ENCODE results near the gene LYPD5.
A peak's percentile ranks its signal among the peaks of the same experiment; 100 is the strongest.
"Not testable (repeated sequence)": the region's sequence is repeated elsewhere in the genome, so short reads cannot be mapped to it uniquely, and the experiment has no call there.

LYPD5 gene

DNA sequence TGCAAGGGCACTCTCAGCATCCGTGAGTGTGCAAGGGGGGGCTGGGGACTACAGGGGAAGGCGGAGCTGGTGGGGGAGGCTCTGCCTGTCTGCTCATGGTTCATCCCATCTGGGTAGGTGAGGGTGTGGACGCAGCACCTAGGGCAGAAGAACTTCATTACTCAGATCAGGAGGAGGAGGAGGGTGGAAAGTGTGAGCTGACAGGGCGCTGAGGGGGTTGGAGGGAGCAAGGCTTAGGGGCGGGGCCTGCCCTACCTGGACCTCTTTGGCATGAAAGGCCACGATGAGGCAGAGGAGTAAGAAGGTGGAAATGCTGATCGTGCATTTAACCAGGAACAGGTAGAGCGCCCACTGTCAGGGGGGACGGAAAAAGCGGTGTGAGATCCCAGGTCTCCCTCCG is 26.0 kb downstream of the LYPD5 start:
- no peak for DNase-seq

DNA sequence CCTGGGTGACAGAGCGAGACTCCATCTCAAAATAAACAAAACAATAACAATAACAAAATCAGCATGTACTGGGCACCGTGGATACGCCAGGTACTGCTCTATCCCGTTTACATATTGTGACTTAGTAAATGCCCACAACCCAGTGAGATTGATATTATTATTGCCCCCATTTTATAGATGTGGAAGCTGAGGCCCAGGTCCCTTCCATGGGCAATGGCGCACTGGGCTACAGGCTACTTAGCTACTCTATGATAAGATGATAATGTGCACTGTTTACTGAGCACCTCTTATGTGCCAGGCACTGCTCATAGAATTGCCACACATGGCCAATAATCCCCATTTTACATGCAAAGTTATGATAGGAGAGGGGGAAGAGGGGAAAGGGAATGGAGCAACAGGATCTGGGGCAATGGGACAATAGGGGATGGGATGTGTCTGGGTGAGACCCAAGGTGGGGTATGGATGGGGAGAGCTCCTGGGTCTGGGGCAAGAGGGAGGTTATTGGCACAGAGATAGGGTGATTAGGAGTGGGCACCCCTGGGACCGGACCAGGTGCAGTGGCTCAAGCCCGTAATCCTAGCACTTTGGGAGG is 26.9 kb downstream of the LYPD5 start:
- DNase-seq, result no peak

DNA sequence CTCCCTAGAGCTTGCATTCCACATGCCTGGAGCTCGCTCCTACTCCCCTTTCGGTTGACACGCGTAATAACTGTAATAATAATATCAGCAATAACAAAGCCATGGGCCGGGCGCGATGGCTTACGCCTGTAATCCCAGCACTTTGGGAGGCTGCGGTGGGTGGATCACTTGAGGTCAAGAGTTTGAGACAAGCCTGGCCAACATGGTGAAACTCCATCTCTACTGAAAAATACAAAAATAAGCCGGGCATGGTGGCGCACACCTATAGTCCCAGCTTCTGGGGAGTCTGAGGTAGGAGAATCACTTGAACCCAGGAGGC is 27.3 kb downstream of the LYPD5 start:
- not testable (repeated sequence) for DNase-seq

DNA sequence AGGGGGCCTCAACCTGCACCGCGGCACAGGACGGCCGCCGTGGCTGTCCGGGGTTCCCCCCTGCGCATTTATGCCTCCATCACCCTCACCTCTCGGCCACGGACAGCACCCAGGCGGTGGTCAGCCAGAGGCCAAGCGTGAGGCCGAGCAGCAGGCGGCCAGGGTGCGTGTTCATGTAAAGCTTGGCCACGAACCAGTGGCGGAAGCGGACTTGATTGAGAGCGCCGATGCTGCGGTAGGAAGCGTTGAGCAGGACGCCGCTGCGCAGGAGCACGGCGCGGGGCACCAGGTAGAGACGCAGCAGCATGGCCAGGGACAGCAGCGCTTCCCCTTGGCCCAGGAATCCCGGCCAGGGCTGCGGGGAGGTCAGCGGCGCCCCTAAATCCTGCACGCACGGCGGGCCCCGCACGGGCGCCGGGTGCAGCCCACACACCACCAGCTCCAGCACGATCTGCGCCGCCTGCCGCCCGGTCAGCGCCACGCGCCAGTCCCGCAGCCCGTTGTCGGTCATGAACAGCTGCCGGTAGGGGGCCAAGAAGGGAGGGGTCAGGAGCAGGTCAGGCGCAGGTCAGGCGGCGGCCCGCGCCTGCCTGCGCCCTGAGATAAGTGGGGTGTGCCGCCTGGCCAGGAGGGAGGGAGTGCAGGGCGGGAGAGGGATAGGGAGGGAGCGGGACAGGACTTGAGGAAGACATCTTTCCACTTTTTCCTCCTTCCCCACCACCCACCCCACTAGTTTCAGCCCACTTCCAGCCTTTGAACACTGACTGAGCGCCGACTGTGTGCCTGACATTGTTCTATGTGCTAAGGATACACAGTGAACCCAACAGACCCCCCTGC is 27.9 kb downstream of the LYPD5 start:
- DNase-seq, result peak; percentile 70

DNA sequence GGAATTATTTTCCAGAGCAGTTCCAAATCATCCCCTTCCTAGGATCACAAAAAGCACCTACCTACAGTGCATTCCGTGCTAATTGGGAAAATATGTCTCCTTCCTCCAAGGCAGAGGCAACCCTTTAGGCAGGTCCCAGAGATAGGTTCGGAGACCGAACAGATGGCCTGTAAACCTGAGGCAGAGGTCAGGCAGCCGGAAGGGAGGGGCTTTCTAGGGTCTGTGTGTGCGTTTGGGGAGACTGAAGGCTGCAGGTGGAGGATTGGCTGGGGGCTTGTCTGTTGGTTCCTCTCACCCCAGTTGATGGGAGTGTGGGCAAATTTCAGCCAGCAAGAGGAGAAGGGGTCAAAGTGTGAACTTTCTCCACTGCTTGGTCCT is 28.5 kb downstream of the LYPD5 start:
- no peak for DNase-seq

DNA sequence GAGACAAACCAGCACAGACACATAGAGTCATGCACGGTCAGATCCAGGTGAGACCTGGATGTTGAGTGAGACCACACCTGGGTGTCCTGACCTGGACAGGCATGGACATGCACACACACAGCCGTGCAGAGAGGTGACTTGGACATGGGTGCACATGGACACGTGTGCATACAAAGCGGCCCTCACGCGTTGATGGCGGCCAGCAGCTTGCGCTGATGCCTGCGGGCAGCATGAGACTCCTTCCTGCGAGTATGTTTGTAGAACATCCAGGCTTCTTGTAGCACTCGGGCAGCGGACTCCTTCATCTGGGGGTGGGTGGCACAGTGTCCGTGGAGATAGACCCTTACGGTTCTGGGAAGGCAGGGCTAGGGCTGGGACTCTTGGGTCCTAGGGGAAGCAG is 33.0 kb downstream of the LYPD5 start:
- DNase-seq, result no peak

DNA sequence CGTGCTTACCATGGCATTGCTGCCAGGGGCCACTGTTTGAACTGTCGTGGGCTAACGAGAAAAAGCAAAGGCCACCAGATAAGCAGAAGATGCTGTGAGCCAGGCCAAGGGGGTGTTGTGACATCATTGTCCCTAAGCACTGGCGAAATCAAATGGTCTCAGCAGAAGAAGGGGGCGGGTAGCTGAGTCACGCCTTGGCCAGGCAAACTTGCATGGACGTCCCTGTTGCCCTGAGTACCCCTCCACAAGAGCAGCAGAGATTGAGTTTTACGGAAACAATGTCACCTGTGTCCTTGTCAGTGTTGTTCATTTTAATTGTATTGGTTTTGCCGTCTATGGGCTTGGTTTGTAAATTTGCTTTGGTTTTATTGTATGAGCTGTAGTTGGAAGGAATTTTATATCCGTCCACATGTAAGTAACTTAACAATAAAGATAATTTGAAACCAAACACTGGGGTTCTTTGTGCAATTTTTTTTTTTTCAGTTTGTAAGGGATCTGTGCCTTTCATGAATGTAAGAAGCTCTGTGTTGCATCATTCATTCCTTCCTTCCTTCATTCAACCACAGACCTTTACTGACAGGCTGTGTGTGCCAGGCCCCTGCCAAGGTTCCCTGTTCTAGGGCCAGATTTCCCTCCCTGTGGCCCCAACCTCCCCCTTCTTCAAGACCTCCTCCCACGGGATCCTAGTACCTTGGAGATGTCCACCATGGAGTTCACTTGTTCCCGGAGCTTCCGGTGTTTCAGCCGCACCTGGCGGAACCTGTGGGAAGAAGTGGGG is 33.8 kb downstream of the LYPD5 start:
- DNase-seq, result no peak

DNA sequence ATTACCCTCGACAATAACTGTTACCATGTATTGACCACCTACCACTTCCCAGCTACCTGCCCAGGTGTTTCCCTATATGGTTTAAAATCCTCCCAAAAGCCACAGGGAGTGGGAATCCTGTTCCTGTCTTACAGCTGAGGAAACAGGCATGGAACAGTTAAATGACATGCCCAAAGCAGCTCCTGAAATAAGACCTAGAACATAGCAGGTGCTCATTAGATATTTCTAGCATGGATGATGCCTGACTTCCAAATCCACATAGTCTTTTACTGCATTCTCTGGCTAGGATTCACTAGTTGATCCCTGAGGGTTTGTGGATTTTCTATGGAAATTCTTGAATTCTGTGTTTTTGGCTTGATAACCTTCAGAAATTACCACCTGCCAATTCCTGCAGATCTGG is 34.4 kb downstream of the LYPD5 start:
- DNase-seq, result no peak

DNA sequence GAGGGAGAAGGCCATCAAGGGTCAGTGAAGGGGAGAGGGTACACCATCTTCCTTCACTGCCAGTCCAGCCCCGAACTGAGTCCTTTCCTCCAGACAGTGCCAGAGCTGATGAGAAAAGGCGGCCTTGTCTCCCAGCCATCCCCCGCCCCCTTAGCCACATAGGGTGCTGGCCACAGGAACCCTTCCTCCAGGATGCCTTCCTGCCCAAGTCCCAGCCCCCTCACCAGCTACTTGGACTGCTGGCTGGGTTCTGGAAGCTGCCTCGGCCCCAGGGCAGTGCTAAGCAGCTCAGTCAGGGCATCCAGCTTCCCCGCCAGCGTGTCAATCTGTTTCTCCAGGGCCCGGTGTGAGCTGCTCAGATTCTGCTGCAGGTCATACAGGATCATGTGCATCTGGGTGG is 34.9 kb downstream of the LYPD5 start:
- no peak for DNase-seq

DNA sequence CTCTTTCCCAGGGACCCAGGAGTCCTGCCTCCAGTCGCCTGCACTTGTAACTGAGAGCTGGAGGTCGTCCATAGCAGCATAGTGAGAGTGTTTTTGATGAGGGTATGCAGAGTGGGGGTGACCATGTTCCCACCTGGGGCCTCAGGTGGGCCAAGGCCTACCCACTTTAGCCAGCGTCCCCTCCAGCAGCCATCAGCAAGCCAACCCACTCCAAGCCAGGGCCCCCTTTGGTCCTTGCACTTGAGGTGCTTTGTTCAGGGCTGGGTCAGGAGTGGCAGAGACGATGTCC is 35.5 kb downstream of the LYPD5 start:
- DNase-seq, result no peak

DNA sequence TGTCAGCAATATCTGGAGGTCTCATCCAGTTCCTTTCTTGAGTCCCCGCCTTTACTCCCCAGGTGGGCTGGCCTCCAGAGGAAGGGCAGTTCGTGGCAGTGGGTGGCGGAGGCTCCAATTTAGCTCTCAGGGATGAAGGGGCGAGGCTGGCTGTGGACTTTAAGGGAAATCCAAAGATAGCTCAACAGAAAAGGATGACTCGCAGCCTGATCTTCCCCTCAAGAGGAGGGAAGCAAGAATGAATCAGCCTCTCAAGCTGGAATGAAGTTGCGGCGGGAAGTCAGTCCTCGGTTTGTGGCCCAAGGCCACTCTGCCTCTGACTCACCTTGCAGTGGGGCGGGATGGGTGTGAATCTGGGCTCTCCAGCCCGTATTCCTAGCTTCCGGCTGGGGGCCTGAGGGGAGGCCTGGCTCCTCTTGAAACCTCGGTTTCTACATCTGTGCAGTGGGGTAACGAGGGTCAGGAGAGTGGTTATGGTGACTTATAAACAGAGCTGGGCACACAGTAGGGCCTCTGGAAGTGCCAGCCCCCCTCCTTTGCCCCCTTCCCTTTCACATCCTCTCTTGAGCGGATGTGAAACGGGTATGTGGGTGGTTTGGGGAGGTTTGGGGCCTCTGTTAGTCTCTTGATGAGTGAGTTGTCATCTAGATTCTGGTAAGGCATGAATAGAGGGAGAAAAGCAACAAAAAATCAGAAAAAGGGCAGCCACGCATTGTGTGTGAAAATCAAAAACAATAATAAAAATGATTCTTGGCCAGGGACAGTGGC is 37.0 kb downstream of the LYPD5 start:
- peak; percentile 99 for DNase-seq

DNA sequence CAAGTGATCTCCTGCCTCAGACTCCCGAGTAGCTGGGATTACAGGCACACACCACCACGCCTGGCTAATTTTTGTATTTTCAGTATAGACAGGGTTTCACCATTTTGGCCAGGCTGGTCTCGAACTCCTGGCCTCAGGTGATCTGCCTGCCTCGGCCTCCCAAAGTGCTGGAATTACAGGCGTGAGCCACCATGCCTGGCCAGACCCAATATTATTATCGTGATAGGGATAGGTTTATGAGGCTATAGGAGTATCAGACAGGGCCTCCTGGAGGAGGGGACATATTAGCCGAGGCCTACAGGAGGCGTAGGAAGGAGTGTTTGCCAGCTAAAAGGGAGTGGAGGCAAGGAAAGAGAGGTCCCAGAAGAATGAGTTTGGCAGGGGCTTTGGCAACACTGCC is 37.6 kb downstream of the LYPD5 start:
- DNase-seq, result not testable (repeated sequence)

DNA sequence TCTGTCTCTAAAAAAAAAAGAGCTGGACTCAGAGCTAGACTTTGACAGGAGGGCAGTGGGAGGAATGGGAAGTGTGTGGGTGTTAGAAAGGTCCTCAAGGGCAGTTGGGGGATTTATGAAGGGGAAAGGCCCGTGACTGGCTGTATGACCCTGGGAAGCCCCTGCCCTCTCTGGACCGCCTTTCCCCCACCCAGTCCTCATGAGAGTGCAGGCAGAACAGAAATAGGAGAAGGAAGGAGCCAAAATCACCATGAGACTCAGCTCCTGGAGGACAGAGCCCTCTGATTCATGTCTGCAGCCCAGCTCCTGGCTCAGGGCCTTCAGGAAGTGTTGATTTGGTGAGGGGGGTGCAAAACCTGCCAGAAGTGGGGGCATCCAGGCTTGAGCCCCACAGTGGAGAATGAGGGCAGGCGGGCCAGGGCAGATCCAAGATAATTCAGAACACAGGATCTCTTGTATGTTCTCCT is 38.7 kb downstream of the LYPD5 start:
- peak; percentile 32 for DNase-seq

DNA sequence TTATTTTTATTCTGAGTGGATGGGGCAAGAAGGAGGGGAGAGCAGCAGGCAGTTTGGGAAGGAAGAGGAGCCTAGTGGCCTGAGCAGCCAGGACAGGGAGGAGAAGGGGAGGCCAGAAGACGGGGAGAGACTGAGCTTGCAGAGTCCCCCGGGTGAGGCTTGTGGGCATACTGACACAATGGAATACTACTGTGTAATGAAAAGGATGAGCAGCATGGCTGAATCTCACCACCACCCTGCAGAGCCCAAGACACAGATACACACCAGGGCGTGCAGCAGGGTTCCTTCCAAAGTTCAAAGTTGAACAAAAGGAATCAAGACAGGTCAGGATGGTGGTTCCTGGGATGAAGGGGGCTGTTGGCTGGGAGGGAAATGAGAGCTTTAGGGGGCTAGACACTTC is 39.4 kb downstream of the LYPD5 start:
- no peak for DNase-seq

DNA sequence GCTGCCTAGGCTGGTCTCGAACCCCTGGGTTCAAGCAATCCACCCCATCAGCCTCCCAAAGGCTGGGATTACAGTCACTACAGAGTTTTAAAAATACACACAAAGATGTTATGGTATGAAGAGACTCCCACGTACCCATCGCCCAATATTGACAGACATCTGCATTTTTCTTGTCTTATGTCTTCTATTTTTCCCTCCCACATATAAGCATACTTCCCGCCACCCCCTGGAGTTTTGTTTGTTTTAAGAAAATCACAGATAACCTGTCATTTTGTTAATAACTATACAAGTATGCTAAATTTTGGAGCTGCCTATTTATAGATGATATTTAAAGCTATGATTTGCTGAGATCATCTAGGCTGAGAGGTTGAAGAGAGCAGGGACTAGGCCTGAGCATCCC is 41.3 kb downstream of the LYPD5 start:
- no peak for DNase-seq

DNA sequence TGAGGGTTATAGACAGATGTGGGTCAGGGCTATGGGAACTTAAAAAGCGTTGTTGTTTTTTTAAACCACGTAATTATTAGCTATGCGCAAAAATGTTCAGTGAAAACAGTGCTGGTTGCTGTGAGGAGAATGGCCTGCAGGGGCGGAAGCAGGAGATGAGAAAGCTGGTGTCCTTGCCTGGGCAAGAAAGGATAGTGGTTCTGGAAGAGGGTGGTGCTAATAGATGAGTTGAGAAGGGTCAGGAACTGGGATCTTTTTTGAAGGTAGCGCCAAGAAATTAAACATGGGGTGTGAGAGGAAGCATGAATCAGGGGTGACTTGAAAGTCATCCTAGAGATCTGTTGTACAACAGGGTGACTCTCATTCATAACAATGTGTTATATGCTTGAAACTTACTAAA is 42.7 kb downstream of the LYPD5 start:
- DNase-seq, result peak; percentile 94

DNA sequence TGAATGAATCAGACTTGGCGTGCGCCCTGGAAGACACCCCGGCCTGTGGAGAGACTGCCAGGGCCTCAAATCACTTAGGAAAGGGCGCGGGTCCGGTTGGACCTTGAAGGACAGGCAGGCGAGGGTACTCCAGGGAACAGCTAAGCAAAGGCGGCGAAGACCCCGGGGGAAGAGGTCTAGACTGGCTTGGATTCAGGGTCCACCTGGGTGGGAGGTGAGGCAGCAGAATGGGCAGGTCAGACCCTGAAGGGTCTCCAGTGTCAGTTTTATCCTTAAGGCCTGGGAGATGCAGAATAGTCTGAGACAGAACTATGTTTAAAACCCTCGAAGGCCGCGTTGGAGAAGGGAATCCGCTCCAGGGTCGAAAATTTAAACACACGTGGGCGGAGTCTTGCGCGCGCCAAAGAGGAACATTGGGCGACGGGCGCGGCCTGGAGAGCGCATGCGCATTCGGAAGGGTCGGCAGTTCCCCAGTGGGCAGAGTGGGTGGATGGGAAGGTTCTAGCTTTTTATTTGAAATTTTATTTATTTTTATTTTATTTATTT is 46.9 kb downstream of the LYPD5 start:
- peak; percentile 26 for DNase-seq

DNA sequence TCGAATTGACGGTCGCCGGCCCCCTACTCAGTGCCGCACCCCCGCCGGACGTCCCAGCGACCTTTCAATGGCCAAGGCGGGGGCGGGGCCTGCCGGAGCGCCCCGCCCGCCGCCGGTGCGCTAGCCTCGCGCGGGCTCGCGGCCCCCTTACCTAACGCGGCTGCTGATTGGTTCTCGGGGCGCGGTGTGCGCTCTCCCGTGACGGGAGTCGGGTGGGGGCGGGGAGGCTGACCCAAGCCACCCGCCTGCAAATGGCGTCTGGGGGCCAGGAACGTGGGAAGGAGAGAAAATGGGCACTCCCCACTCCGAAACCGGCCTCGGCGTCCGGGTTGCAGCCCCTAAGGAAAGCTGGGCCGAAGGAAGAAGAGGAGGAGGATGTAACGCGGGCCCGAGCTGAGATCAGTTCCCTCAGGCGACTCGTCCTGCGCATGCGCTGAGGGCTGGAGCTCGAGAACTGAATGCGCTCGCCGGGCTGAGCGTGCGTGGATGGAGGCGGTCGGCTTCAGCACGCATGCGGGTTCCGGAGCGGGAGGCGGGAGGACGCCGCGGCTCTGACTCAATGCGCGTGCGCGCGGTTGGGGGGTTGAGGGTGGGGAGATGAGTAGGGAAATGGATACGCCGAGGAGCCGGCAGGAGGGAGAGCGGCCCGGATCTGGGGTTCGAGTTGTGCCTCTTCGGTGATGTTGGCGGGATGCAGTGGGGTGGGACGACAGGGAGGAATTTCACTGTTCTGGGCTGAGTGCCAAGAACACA is 47.6 kb downstream of the LYPD5 start, which contains the start of gene SMG9:
SMG9 (minus strand) TSS at position 460 of the 753 bp plus-strand sequence. CDS start 4,221 bp downstream, outside the sequence.
- peak; percentile 95 for DNase-seq

DNA sequence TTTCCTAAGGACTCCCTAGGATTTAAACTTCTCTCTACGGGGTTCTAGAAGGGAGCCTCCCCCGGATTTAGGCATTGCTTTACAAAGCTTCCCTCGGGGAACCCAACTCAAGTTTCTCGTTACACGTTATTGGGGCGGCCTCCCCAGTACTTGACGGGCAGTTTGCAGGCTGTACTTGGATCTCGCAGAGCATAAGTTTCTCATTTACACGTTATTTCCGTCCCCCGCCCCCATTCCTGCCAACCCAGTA is 48.1 kb downstream of the LYPD5 start:
- no peak for DNase-seq

DNA sequence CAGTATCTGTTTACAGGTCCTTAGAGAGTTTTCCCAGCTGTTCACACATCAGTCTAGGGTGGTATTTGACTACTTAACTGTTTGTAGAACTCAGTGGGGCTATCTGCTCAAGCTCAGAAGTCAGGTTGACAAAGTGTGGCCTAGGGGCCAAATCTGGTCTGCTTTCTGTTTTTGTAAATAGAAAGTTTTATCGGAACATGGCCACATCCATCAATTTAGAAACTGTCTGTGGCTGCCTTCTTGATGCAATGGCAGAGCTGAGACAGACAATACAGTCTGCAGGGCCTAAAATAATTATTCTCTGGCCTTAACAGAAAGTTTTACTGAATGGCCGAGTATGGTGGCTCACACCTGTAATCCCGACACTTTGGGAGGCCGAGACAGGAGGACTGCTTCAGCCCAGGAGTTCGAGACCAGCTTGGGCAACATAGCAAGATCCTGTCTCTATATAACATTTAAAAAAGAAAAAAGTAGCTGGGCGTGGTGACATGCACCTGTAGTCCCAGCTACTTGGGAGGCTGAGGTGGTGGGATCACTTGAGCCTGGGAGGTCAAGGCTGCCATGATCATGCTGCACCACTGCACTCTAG is 49.9 kb downstream of the LYPD5 start:
- DNase-seq, result no peak

DNA sequence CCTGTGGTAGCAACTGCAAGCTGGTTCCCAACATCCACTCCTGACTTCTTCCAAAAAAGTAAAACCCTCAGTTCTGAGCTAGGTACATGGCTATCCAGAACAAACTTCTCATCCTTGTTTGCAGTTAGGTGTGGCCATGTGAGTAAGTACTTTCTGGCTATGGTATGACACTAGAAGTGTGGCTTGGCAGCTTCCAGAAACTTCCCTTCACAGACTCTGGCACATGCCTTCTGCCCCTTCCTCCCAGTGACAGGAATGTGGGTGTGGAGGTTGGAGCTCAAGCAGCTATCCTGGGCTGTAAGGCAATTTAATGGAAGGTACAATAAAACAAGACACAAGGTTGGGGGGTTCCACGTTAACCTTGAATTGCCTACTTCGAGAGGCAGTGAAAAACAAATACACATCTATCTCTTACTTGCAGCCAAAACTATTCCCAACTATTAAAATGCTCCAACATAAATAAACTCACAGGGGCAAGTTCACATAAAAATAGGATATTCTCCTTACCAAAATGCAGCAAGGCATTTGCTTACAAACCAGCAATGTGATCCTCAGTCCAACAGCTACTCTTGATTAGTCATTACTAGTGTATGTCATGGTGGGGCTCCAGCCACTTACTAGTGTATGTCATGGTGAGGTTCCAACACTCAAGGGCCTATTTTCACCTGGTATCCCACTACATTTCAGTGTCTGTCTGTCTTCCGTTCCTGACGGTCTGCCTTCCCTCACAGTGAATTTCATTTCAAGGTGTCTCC is 50.6 kb downstream of the LYPD5 start:
- DNase-seq, result peak; percentile 30
